Ishikawa (cell line): ENCODE measurements around the gene AUTS2.

Experiments
- CEBPB ChIP-seq: IDR thresholded peaks from 2 replicates; pipeline ENCODE4 v1.6.1; 2012
- CREB1 ChIP-seq: IDR thresholded peaks from 2 replicates; pipeline ENCODE4 v1.6.1; 2012; ENCODE audit warnings: low read depth
- EGR1 ChIP-seq: IDR thresholded peaks from 2 replicates; pipeline ENCODE4 v1.6.1; 2012
- EP300 ChIP-seq: IDR thresholded peaks from 2 replicates; pipeline ENCODE4 v1.6.1; 2012; ENCODE audit warnings: borderline replicate concordance
- FOXM1 ChIP-seq: IDR thresholded peaks from 2 replicates; pipeline ENCODE4 v1.6.1; 2012; ENCODE audit warnings: low read depth, borderline replicate concordance
- MAX ChIP-seq: IDR thresholded peaks from 2 replicates; pipeline ENCODE4 v1.6.1; 2012
- NFIC ChIP-seq: IDR thresholded peaks from 2 replicates; pipeline ENCODE4 v1.6.1; 2012
- RAD21 ChIP-seq: IDR thresholded peaks from 2 replicates; pipeline ENCODE4 v1.6.1; 2012; ENCODE audit warnings: low read depth
- REST ChIP-seq: IDR thresholded peaks from 2 replicates; pipeline ENCODE4 v1.6.1; 2012; ENCODE audit warnings: low read depth, mild to moderate bottlenecking
- TAF1 ChIP-seq: IDR thresholded peaks from 2 replicates; pipeline ENCODE4 v1.6.1; 2012; ENCODE audit warnings: low read depth, mild to moderate bottlenecking
- TCF12 ChIP-seq: IDR thresholded peaks from 2 replicates; pipeline ENCODE4 v1.6.1; 2012; ENCODE audit warnings: low read depth
- TEAD4 ChIP-seq: IDR thresholded peaks from 2 replicates; pipeline ENCODE4 v1.6.1; 2012
- USF1 ChIP-seq: IDR thresholded peaks from 2 replicates; pipeline ENCODE4 v1.6.1; 2012
- YY1 ChIP-seq: IDR thresholded peaks from 2 replicates; pipeline ENCODE4 v1.6.1; 2012; ENCODE audit warnings: low read depth
- ZBTB7A ChIP-seq: IDR thresholded peaks from 2 replicates; pipeline ENCODE4 v1.6.1; 2012; ENCODE audit warnings: low read depth

AUTS2 gene

GRCh38 chr7:70773406-70773805, 1175.1 kb downstream of the AUTS2 start:
- TF ChIP-seq EGR1 (no peak), CEBPB (no peak), REST (no peak), TAF1 (no peak), EP300 (no peak), TEAD4 (no peak), ZBTB7A (no peak), CREB1 (no peak), RAD21 (no peak), USF1 (no peak), NFIC (no peak), YY1 (no peak)

- TF ChIP-seq CREB1 (no peak), EP300 (no peak), REST (no peak), NFIC (no peak), RAD21 (no peak), TAF1 (no peak), TCF12 (no peak), MAX (no peak), TEAD4 (no peak), ZBTB7A (no peak), FOXM1 (no peak), USF1 (no peak), YY1 (no peak), EGR1 (no peak), CEBPB (no peak)
Measured at GRCh38 chr7:70774950-70775527, 1176.8 kb downstream of the AUTS2 start.

- TF ChIP-seq EP300 (no peak), TCF12 (no peak), FOXM1 (no peak), RAD21 (no peak), CEBPB (no peak), YY1 (no peak), CREB1 (no peak), TAF1 (no peak), ZBTB7A (no peak)
Measured at GRCh38 chr7:70775570-70776156, 1177.4 kb downstream of the AUTS2 start.

- TF ChIP-seq MAX (no peak), REST (no peak), YY1 (no peak), TEAD4 (no peak), TCF12 (no peak), TAF1 (no peak), EP300 (no peak), CREB1 (no peak)
Measured at GRCh38 chr7:70776627-70777101, 1178.4 kb downstream of the AUTS2 start.

GRCh38 chr7:70777251-70777650, 1179.0 kb downstream of the AUTS2 start:
- no peak for TF ChIP-seq REST
- TF ChIP-seq USF1, result no peak
- TF ChIP-seq RAD21, result no peak
- TF ChIP-seq TCF12, result no peak
- no peak for TF ChIP-seq NFIC
- no peak for TF ChIP-seq YY1
- no peak for TF ChIP-seq ZBTB7A
- no peak for TF ChIP-seq CREB1
- TF ChIP-seq EP300, result no peak
- no peak for TF ChIP-seq EGR1
- no peak for TF ChIP-seq MAX
- TF ChIP-seq CEBPB, result no peak
